ENCODE data around the gene TLE5.

GRCh38 chr19:3059653-3060052 lies 2.6 kb downstream of the TLE5 start:
- TF ChIP-seq CTCF (IDR thresholded peaks at IDR 0.05; ENCODE audit: insufficient read depth, low read length, poor library complexity, severe bottlenecking) (no peak), EZH2phosphoT487 (conservative IDR thresholded peaks at IDR 0.05; ENCODE audit: low read length) (no peak)

Data from SU-DHL-6 (cell line).